Measurements from ENCODE around the gene YIPF2. TPM values are rescaled to one million over a fixed set of nuclear protein-coding genes. Genes with fewer than 3 reads are reported as not detected.

Gene YIPF2
- 53.3 TPM for total RNA-seq

GRCh38 chr19:10928563-10929401 is at the start of gene YIPF2, which contains the start of gene TIMM29:
Gene YIPF2 (minus strand): TSS chr19:10928639. CDS start chr19:10928410, 229 bp downstream.
Gene TIMM29 (plus strand): TSS chr19:10928811. CDS start chr19:10928823, 12 bp downstream.

GRCh38 chr19:10960314-10961072 is 32.1 kb upstream of the YIPF2 start, which contains the start of gene SMARCA4:
Gene SMARCA4 (plus strand): TSS chr19:10961030. CDS start chr19:10984152, 23,122 bp downstream.

Other genes starting within 250 kb of the YIPF2 start
- 42.2 TPM for gene QTRT1, start 227.2 kb downstream of the YIPF2 start, total RNA-seq
- gene DNM2, start 210.6 kb downstream of the YIPF2 start, total RNA-seq, result 109 TPM
- gene TMED1, start 92.4 kb downstream of the YIPF2 start, total RNA-seq, result 34.1 TPM
- gene C19orf38, start 80.2 kb downstream of the YIPF2 start, total RNA-seq, result 5.6 TPM
- gene CARM1, start 57.1 kb downstream of the YIPF2 start, total RNA-seq, result 27.1 TPM
- gene TIMM29, start 172 bp upstream of the YIPF2 start, total RNA-seq, result 44.3 TPM
- 160 TPM for gene SMARCA4, start 32.4 kb upstream of the YIPF2 start, total RNA-seq
- 28.2 TPM for gene LDLR, start 160.8 kb upstream of the YIPF2 start, total RNA-seq
- gene SPC24, start 227.1 kb upstream of the YIPF2 start, total RNA-seq, result 11.4 TPM

Measured in camera-type eye (tissue), 1 donor.